Natural killer cell (primary cell): ENCODE results near the gene MLPH. TPM values are rescaled to one million over a fixed set of nuclear protein-coding genes. Genes with fewer than 3 reads are reported as not detected.

Source experiments
- ATAC-seq, 3 donors: fragments of 150-1000 bp in 2 of 3; fragments of 200-7000 bp in 1 of 3; cut with Tn5 transposase; 1 replicate in 1 of 3; 2 replicates in 2 of 3; pipeline ENCODE4 v1.10.0; 2021; ENCODE audit warnings: mild to moderate bottlenecking in 2 of 3, moderate library complexity in 2 of 3
- DNase-seq, 2 donors: peaks; one replicate each; pipeline versions ENCODE4 v3.0.0 to v3.0.0-alpha.2; 2013 to 2021; ENCODE audit warnings: mixed read lengths in 1 of 2
- H3K27ac ChIP-seq: one replicate; pipeline ENCODE4 v1.5.1; 2013; ENCODE audit warnings: mild to moderate bottlenecking, low read length
- H3K27me3 ChIP-seq: one replicate; pipeline ENCODE4 v1.6.1; 2013; ENCODE audit warnings: low read length; ENCODE audit not compliant: control insufficient read depth, insufficient read depth
- H3K36me3 ChIP-seq: one replicate; pipeline ENCODE4 v1.6.1; 2013; ENCODE audit warnings: low read length; ENCODE audit not compliant: control insufficient read depth, insufficient read depth
- H3K4me1 ChIP-seq: one replicate; pipeline ENCODE4 v1.6.1; 2013; ENCODE audit warnings: low read length; ENCODE audit not compliant: control insufficient read depth, insufficient read depth
- H3K4me3 ChIP-seq: one replicate; pipeline ENCODE4 v1.5.1; 2013; ENCODE audit warnings: low read length
- H3K9me3 ChIP-seq: one replicate; pipeline ENCODE4 v1.6.1; 2013; ENCODE audit warnings: low read length; ENCODE audit not compliant: control insufficient read depth, insufficient read depth
- H3K27ac Mint-ChIP-seq, 2 donors: one replicate each; pipeline ENCODE4 v1.8.0; 2022; ENCODE audit warnings: mild to moderate bottlenecking in 2 of 2, mixed read lengths in 2 of 2, moderate library complexity in 1 of 2
- H3K27me3 Mint-ChIP-seq, 2 donors: one replicate each; pipeline ENCODE4 v1.8.0; 2022; ENCODE audit warnings: low read depth in 2 of 2, mixed read lengths in 2 of 2
- H3K36me3 Mint-ChIP-seq: one replicate; pipeline ENCODE4 v1.8.0; 2022; ENCODE audit warnings: mixed read lengths
- H3K4me1 Mint-ChIP-seq, 2 donors: one replicate each; pipeline ENCODE4 v1.8.0; 2022; ENCODE audit warnings: mixed read lengths in 2 of 2
- H3K4me3 Mint-ChIP-seq: one replicate; pipeline ENCODE4 v1.8.0; 2022; ENCODE audit warnings: mild to moderate bottlenecking, moderate library complexity, mixed read lengths
- H3K9me3 Mint-ChIP-seq, 2 donors: one replicate each; pipeline ENCODE4 v1.8.0; 2022; ENCODE audit warnings: mixed read lengths in 2 of 2
- WGBS: methylation state at CpG from one replicate; pipeline ENCODE4 v1.1.7; 2013; ENCODE audit warnings: missing lambda C conversion rate; ENCODE audit not compliant: insufficient coverage; 5-methylcytosine and 5-hydroxymethylcytosine counted together
- intact Hi-C: fragments of 100-400 bp; cut with micrococcal nuclease; formaldehyde crosslinking; loops from one replicate; pipeline ENCODE4 v1.14.2; 2022
- total RNA-seq, 4 donors: library from RNA; stranded (reverse); fragments of 120-200 nt in 1 of 4; gene quantifications; one replicate each; pipeline versions ENCODE4 v1.2.3 to v1.2.4, GENCODE V29; 2013 to 2022
- TF ChIP-seq, protein P1 (sequence below): fragments of 200-600 bp; IDR thresholded peaks from one replicate; pipeline ENCODE4 v1.8.0; 2022; ENCODE audit warnings: antibody characterized with exemption

The MLPH gene
- total RNA-seq, 3 donors from 2014 or later (not counting 1 experiment from before 2014, with no cell fraction given), result not detected

GRCh38 chr2:237536617-237537016 is 49.6 kb downstream of the MLPH start:
- H3K4me1 Mint-ChIP-seq, result no peaks in the 10 kb centered on the region
- Histone ChIP-seq H3K9me3 (no peaks in the 10 kb centered on the region), H3K4me3 (no peak overlapping the region), H3K27ac (no peak overlapping the region), H3K4me1 (no peaks in the 10 kb centered on the region), H3K36me3 (no peaks in the 10 kb centered on the region), H3K27me3 (no peaks in the 10 kb centered on the region)
- TF ChIP-seq, protein P1, sequence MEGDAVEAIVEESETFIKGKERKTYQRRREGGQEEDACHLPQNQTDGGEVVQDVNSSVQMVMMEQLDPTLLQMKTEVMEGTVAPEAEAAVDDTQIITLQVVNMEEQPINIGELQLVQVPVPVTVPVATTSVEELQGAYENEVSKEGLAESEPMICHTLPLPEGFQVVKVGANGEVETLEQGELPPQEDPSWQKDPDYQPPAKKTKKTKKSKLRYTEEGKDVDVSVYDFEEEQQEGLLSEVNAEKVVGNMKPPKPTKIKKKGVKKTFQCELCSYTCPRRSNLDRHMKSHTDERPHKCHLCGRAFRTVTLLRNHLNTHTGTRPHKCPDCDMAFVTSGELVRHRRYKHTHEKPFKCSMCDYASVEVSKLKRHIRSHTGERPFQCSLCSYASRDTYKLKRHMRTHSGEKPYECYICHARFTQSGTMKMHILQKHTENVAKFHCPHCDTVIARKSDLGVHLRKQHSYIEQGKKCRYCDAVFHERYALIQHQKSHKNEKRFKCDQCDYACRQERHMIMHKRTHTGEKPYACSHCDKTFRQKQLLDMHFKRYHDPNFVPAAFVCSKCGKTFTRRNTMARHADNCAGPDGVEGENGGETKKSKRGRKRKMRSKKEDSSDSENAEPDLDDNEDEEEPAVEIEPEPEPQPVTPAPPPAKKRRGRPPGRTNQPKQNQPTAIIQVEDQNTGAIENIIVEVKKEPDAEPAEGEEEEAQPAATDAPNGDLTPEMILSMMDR, result no peak
- H3K36me3 Mint-ChIP-seq, result no peaks in the 10 kb centered on the region
- no peak overlapping the region for H3K27ac Mint-ChIP-seq
- intact Hi-C loops, result no loop called here
- ATAC-seq, result no peak
- no peak for DNase-seq
- 93% methylated on average over 9 of the region's 9 CpGs for WGBS
- H3K9me3 Mint-ChIP-seq, result no peaks in the 10 kb centered on the region
- peaks cover 0 to 2% of the 10 kb centered on the region in 2 donors for H3K27me3 Mint-ChIP-seq
- H3K4me3 Mint-ChIP-seq, result no peak overlapping the region

- Mint-ChIP-seq H3K36me3 (no peaks in the 10 kb centered on the region), H3K27ac (no peak overlapping the region), H3K4me1 (no peaks in the 10 kb centered on the region), H3K27me3 (peaks cover 0 to 4% of the 10 kb centered on the region in 2 donors), H3K4me3 (no peak overlapping the region), H3K9me3 (no peaks in the 10 kb centered on the region)
- no peak overlapping the region for H3K4me3 ChIP-seq
- no peaks in the 10 kb centered on the region for H3K9me3 ChIP-seq
- intact Hi-C loops, result no loop called here
- 80% methylated on average over 29 of the region's 29 CpGs for WGBS
- H3K4me1 ChIP-seq, result no peaks in the 10 kb centered on the region
- TF ChIP-seq, protein P1, result no peak
- ATAC-seq, result no peak
- DNase-seq, result no peak
- no peak overlapping the region for H3K27ac ChIP-seq
- H3K36me3 ChIP-seq, result no peaks in the 10 kb centered on the region
- H3K27me3 ChIP-seq, result no peaks in the 10 kb centered on the region
Measured at GRCh38 chr2:237538001-237538720, 51.1 kb downstream of the MLPH start.

DNA sequence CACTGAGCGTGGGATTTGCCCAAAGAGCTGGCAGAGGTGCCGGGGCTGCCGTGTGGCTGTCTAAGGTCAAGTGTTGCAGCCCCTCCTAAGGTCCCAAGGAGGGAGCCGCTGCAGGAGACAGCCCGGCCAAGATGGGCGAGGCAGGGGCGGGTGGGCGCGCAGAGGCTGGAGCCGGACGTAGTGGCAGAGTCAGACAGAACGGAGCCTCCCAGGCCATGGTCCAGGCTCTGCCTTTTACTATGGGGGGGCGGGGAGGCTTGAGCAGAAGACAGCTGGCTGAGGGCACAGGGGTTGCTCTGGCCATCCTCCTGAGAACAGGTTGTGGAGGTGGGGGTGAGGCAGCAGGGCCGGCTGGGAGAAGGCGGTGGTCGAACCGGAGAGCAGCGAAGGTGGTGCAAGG is 51.9 kb downstream of the MLPH start:
- Mint-ChIP-seq H3K4me1 (no peaks in the 10 kb centered on the region), H3K27me3 (peaks cover 0 to 4% of the 10 kb centered on the region in 2 donors), H3K36me3 (no peaks in the 10 kb centered on the region), H3K4me3 (no peak overlapping the region), H3K27ac (no peak overlapping the region), H3K9me3 (no peaks in the 10 kb centered on the region)
- Histone ChIP-seq H3K27me3 (no peaks in the 10 kb centered on the region), H3K4me1 (no peaks in the 10 kb centered on the region), H3K36me3 (no peaks in the 10 kb centered on the region), H3K4me3 (no peak overlapping the region), H3K9me3 (no peaks in the 10 kb centered on the region), H3K27ac (no peak overlapping the region)
- intact Hi-C loops, result no loop called here
- 93% methylated on average over 18 of the region's 18 CpGs for WGBS
- ATAC-seq, result no peak
- TF ChIP-seq, protein P1, result no peak
- DNase-seq, result no peak

GRCh38 chr2:237539681-237540080 is 52.6 kb downstream of the MLPH start:
- TF ChIP-seq, protein P1, result no peak
- H3K4me3 Mint-ChIP-seq, result no peak overlapping the region
- WGBS, result 92% methylated on average over 6 of the region's 6 CpGs
- intact Hi-C loops, result no loop called here
- peaks cover 0 to 4% of the 10 kb centered on the region in 2 donors for H3K27me3 Mint-ChIP-seq
- Histone ChIP-seq H3K4me3 (no peak overlapping the region), H3K27ac (no peak overlapping the region), H3K27me3 (no peaks in the 10 kb centered on the region), H3K4me1 (no peaks in the 10 kb centered on the region), H3K36me3 (no peaks in the 10 kb centered on the region), H3K9me3 (no peaks in the 10 kb centered on the region)
- no peak overlapping the region for H3K27ac Mint-ChIP-seq
- no peaks in the 10 kb centered on the region for H3K4me1 Mint-ChIP-seq
- no peak for DNase-seq
- no peaks in the 10 kb centered on the region for H3K9me3 Mint-ChIP-seq
- H3K36me3 Mint-ChIP-seq, result no peaks in the 10 kb centered on the region
- no peak for ATAC-seq
